ENCODE data around the gene TEF. TPM values are rescaled to one million over a fixed set of nuclear protein-coding genes. Genes with fewer than 3 reads are reported as not detected.
A peak's percentile ranks its signal among the peaks of the same experiment; 100 is the strongest.
"Not testable (repeated sequence)": the region's sequence is repeated elsewhere in the genome, so short reads cannot be mapped to it uniquely, and the experiment has no call there.

The TEF gene
- total RNA-seq, 4 donors from 2014 or later: 19.5 to 47.8 (median 36.6) TPM

DNA sequence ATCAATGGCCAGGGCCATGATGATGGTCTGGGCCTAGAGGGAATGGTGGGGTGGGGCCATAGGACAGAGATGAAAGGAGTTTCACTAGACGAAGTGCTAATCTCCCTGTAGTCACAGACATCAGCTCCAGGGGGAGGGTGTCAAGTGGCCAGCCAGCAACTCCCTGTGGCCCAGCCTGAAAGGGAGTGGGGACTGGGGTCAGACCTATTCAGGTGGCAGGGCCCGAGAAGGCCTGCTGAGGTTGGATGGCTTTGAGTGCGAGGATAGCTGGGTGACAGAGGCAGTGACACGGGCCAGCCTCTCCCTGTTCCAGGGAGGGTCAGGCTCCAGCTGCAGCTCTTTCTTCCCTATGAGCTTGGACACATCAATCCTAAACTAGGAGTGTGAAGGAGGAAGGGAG is 53.8 kb downstream of the TEF start:
- peak overlapping the region; percentile 44 to 63 (median 59) for H3K27ac ChIP-seq (replicated peaks in 1 of 4)
- intact Hi-C loops (cut with DNase I): no loop called here
- H3K9me3 ChIP-seq: no peaks in the 10 kb centered on the region
- TF ChIP-seq CTCF (IDR thresholded peaks at IDR 0.05): no peak
- TF ChIP-seq EP300 (IDR thresholded peaks at IDR 0.05): no peak
- no peak for TF ChIP-seq POLR2A (IDR thresholded peaks at IDR 0.05; ENCODE audit: low read depth)
- peak in 1 of 2 donors; percentile 25 for TF ChIP-seq POLR2AphosphoS5 (IDR thresholded peaks at IDR 0.05)
- no peak for DNase-seq (ENCODE audit: extremely low spot score)
- H3K4me1 ChIP-seq: peaks cover 62 to 90% (median 86%) of the 10 kb centered on the region in 4 donors
- 52% methylated on average over 4 of the region's 4 CpGs for WGBS
- peaks cover 40 to 83% (median 76%) of the 10 kb centered on the region in 4 donors for H3K36me3 ChIP-seq
- no peak overlapping the region for H3K4me3 ChIP-seq
- H3K27me3 ChIP-seq: no peaks in the 10 kb centered on the region

GRCh38 chr22:41436322-41437113 is 54.8 kb downstream of the TEF start:
- no peaks in the 10 kb centered on the region for H3K9me3 ChIP-seq
- no peak for TF ChIP-seq POLR2A (IDR thresholded peaks at IDR 0.05; ENCODE audit: low read depth)
- peak in 1 of 2 donors; percentile 32 for TF ChIP-seq POLR2AphosphoS5 (IDR thresholded peaks at IDR 0.05)

GRCh38 chr22:41437198-41437597 is 55.5 kb downstream of the TEF start:
- H3K4me1 ChIP-seq: peaks cover 74 to 97% (median 94%) of the 10 kb centered on the region in 4 donors
- intact Hi-C loops (cut with DNase I): no loop called here
- H3K36me3 ChIP-seq: peaks cover 49 to 81% (median 73%) of the 10 kb centered on the region in 4 donors
- H3K9me3 ChIP-seq: no peaks in the 10 kb centered on the region
- peak overlapping the region; percentile 31 to 63 (median 50) for H3K27ac ChIP-seq (replicated peaks in 1 of 4)
- 88% methylated on average over 7 of the region's 7 CpGs for WGBS
- no peak for TF ChIP-seq CTCF (IDR thresholded peaks at IDR 0.05)
- no peak for TF ChIP-seq POLR2A (IDR thresholded peaks at IDR 0.05; ENCODE audit: low read depth)
- TF ChIP-seq EP300 (IDR thresholded peaks at IDR 0.05): no peak
- no peak for TF ChIP-seq POLR2AphosphoS5 (IDR thresholded peaks at IDR 0.05)
- H3K27me3 ChIP-seq: no peaks in the 10 kb centered on the region
- DNase-seq (ENCODE audit: extremely low spot score): no peak
- H3K4me3 ChIP-seq: no peak overlapping the region

More at GRCh38 chr22:41436322-41437113, 54.8 kb downstream of the TEF start:
- Histone ChIP-seq H3K4me1 (peaks cover 69 to 95% (median 94%) of the 10 kb centered on the region in 4 donors), H3K27me3 (no peaks in the 10 kb centered on the region), H3K36me3 (peaks cover 49 to 83% (median 76%) of the 10 kb centered on the region in 4 donors), H3K4me3 (no peak overlapping the region), H3K27ac (replicated peaks in 1 of 4) (peak overlapping the region; percentile 31 to 63 (median 50))
- WGBS: 81% methylated on average over 23 of the region's 23 CpGs
- intact Hi-C loops (cut with DNase I): no loop called here
- no peak for DNase-seq (ENCODE audit: extremely low spot score)

- peak overlapping the region; percentile 99 to 100 (median 100) for H3K27ac ChIP-seq (replicated peaks in 1 of 4)
- H3K4me3 ChIP-seq; H3K27me3 ChIP-seq; intact Hi-C loops (cut with DNase I); DNase-seq (ENCODE audit: extremely low spot score); H3K9me3 ChIP-seq: not testable (repeated sequence)
- H3K36me3 ChIP-seq: peaks cover 40 to 64% (median 52%) of the 10 kb centered on the region in 4 donors
- peaks cover 69 to 86% (median 83%) of the 10 kb centered on the region in 4 donors for H3K4me1 ChIP-seq
- 79% methylated on average over 5 of the region's 5 CpGs for WGBS
Measured at GRCh38 chr22:41440511-41440910, 58.8 kb downstream of the TEF start.

GRCh38 chr22:41442240-41442792 is 60.6 kb downstream of the TEF start:
- Histone ChIP-seq H3K4me3 (peak overlapping the region in 1 of 4 donors; percentile 97), H3K4me1 (peaks cover 51 to 68% (median 65%) of the 10 kb centered on the region in 4 donors), H3K27me3 (peaks cover 0 to 5% (median 0%) of the 10 kb centered on the region in 4 donors), H3K27ac (replicated peaks in 1 of 4) (peak overlapping the region; percentile 99 to 100 (median 100)), H3K9me3 (no peaks in the 10 kb centered on the region), H3K36me3 (peaks cover 22 to 45% (median 34%) of the 10 kb centered on the region in 4 donors)
- no peak for DNase-seq (ENCODE audit: extremely low spot score)
- WGBS: 56% methylated on average over 2 of the region's 2 CpGs
- intact Hi-C loops (cut with DNase I): no loop called here
- no peak for TF ChIP-seq CTCF (IDR thresholded peaks at IDR 0.05)
- TF ChIP-seq EP300 (IDR thresholded peaks at IDR 0.05): no peak
- TF ChIP-seq POLR2A (IDR thresholded peaks at IDR 0.05; ENCODE audit: low read depth): no peak
- TF ChIP-seq POLR2AphosphoS5 (IDR thresholded peaks at IDR 0.05): peak in 1 of 2 donors; percentile 30

All from esophagus muscularis mucosa (tissue), 4 donors.